GM21528 (cell line): Measurements from ENCODE around the gene PIANP.
"Not testable (repeated sequence)": the region's sequence is repeated elsewhere in the genome, so short reads cannot be mapped to it uniquely, and the experiment has no call there.

Experiments used
- ATAC-seq: cut with Tn5 transposase; IDR thresholded peaks from one replicate; pipeline ENCODE4 v1.9.1; 2021; ENCODE audit warnings: mild to moderate bottlenecking, moderate library complexity; ENCODE audit not compliant: unreplicated experiment, low FRiP score

PIANP gene

DNA sequence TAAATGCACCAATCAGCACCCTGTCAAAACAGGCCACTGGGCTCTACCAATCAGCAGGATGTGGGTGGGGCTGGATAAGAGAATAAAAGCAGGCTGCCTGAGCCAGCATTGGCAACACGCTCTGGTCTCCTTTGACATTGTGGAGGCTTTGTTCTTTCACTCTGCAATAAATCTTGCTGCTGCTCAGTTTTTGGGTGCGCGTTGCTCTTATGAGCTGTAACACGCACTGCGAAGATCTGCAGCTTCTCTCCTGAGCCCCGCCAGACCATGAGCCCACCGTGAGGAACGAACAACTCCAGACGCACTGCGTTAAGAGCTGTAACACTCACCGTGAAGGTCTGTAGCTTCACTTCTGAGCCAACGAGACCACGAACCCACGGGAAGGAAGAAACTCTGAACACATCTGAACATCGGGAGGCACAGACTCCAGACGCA is 8.4 kb upstream of the PIANP start:
- no peak for ATAC-seq

DNA sequence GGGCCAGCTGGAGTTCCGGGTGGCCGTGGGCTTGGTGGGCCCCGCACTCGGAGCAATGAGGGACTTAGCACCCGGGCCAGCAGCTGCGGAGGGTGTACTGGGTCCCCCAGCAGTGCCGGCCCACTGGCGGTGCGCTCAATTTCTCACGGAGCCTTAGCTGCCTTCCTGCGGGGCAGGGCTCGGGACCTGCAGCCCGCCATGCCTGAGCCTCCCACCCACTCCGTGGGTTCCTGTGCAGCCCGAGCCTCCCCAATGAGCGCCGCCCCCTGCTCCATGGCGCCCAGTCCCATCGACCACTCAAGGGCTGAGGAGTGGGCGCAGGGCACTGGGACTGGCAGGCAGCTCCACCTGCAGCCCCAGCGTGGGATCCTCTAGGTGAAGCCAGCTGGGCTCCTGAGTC is 7.7 kb upstream of the PIANP start:
- ATAC-seq = not testable (repeated sequence)

DNA sequence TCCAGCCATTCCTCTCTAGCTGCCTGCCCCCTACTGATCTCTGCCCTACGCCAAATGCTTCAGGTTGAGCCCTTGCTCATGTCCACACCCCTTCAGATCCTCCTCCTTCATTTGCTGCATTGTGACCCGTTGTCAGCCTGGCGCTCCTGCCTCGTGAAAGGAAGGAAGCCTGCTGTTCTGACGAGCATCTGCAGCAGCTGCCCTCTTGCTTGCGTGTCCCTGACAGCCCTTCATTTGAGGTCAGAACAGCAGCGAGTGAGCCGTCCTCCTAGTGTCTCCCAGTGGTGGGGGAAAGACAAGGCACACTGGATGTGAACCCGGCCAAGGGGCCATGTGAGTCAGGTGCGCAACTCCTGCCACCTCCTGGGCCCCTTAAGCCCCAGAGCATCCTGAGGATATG is 3.0 kb upstream of the PIANP start:
- no peak for ATAC-seq

DNA sequence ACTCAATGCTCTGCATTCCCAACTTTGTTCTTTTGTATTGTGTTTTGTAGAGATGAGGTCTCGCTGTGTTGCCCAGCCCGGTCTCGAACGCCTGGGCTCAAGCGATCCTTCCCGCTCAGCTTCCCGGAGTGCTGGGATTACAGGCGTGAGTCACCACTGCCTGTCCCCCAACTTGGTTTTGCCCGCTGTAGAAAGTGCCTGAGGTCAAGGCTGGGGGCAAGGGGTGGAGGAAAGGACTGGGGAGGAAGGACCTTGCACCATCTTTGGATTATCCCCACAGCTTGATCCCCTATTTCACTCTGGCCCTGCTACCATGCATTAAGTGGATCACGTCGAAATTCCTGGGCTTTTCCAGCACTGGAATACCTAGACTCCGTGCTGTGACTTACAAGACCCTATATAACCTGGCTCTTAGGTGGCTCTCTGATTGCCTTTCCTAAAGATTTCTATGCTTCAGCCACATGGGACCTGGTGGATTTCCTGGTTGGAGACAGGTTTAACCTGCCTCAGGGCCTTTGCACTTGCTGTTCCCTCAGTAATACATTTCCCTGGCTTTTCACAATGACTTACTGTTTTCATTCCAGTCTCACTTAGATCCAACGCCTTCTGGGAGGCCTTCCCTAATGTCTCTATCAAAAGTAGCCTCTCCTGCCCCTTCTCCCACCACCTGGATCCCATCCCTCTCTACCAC is 608 bp upstream of the PIANP start:
- ATAC-seq = no peak

DNA sequence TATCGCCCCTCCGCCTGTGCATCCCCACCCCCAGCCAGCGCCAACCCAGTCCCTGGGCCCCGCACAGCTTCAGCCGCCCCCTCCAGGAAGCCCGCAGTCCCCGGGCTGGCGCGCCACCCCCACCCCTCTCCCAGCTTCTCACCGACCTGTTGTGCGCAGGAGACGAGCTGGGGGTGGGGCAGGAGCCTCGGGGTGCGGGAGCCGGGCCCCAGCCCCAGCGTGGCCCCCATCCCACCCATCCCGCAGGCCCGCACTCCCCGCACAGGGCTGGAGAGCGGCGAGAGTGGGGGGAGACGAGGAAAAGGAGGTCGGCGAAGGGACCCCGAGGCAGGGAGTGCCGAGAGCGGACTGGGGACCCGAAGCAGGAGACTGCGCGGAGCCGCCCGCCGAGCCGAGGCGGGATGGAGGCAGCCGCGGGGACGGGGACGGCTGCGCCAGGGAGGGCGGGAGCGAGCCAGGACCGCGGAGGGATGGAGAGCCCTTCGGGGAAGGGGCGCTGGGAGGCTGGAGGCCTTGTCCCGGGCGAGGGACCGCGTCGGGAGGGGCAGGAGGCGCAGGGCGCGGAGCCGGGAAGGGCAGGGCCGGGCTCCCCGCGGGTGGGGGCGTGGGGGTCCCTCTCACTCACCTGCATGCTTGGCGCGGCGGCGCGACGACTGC is 498 bp downstream of the PIANP start:
- ATAC-seq = no peak

DNA sequence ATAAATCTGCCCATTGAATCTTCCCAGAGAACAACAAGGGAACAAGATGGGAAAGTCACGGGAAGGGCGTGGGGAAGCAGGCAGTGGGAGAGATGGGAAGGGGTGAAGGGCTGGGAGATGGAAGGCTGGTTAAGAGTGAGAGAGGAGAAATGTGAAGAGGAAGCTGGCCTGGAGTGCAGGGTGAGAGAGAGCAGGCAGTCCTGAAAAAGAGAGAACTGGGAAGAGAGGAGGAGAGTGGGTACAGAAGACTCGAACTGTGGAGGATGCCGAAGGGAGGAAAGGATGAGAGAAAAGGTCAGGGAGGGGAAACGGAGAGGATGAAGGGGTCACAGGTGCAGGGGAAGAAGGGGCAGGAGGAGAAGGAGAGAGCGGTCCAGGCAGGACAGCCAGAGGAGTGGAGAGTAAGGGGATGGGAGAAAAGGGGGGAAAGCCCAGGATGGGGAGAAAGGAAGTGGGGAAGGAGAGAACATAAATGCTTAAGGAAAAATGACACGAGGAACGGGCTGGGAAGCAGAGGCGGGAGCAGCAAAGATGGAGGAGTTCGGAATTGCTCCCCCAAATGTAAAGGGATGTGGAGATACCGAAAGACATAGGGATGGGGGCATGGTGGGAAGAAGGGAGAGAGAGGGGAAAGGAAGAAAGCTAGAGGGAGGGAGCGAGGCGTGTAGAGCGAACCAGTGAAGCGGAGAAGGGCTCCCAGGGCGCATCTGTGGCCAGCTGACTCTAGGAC is 1.2 kb downstream of the PIANP start:
- no peak for ATAC-seq

DNA sequence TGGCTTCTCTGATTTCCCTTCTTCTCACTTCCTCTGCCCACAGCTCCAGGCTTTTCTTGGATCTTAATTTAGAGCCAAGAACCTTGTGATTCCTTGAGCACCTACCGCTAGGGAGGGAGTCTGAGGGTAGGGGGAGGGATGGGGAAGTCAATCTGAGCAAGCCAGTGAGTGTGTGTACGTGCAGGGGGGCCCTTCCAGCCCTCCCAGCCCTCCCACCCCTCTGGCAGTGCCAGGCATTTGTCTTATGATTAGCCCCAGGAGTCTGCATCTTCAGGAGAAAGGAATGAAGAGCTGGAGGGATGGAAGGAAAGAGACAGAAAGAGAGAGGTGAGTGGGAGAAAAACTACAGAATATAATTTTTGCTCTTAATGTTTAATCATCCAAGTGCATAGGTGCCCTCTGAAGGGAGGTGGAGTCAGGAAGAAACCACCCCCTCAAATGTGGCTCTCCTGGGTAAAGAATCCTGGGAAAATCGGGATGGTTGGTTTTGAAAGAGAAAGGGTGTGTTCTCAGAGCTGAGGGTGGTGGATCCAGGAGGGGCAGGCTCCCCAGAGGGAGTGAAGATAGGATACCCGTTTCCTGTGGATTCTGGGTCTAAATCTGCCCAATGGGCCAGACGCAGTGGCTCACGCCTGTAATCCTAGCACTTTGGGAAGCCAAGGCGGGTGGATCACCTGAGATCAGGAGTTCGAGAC is 2.1 kb downstream of the PIANP start:
- ATAC-seq = no peak

DNA sequence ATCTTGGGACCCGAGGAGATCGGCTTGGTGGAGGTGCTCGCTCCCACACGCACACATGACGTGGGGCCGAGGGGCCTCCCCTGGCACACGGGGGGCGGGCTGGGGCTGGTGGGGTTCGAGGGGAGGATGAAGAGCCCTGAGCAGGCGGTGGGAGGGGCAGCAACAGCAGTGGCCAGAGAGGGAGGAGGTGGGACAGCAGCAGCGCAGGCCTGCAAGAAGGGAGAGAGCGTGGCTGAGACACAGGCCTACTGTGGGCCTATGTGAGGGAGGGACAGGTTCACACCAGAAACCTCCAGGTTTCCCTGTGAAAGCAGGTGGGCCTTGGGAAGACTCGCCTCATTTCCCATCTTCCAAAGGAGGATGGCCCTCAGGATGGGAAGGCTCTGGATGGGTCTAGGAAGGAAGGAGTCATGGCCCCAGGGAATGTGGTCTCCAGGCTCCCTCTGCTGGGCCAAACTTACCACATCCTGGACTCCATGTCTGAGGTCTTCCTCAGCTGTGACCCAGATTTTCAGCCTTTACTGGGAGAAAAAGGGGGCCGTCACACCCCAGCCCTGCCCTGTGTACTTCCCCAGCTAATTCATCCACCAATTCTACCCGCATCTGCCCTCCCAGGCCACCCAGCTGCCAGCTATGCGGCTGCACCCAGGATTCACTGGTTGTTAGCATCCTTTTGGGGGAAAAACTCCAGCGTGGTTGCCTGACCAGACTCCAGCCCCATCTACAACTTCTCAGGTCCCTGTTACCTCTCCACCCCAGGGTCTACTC is 2.8 kb downstream of the PIANP start:
- no peak for ATAC-seq

DNA sequence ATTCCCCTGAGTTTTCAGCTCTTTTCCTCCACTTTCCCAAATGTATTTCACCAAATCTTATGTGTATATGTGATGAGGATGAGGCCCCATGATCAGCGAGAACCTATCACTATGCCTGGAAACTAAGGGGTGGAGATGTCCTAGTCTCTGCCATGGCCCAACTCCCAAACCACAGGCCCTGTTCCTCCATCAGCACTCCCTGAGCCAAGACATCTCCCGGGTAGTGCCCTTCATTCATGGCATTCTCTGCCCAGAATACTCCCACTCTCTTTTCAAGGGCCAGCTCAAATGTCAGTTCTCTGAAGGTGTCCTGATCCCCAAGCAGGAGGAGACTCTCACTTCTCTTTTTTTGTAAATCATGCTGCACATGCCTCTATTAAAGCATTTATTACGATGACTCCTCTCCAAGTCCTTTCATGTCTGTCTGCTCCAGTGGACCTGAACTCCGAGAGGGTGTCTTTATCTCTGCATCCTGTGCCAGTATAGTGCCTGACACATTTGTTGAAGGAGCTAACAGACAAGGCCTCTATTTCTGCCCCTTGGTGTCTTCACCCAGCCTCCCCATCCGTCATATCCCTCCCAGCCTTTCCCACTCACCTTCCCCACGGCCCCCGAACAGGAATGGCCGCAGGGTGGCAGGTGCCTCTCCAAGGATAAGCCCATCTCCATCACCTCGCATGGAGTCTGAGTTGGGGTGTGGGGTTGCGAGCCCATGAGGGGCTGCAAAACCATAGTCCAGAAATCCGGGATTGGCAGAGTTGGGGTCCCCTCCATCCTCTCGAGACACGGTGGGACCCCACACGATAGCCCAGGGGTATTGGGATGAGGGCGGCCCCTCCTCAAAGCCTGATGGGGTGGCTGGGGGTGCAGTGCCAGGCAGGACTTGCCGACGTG is 3.7 kb downstream of the PIANP start:
- ATAC-seq = no peak

DNA sequence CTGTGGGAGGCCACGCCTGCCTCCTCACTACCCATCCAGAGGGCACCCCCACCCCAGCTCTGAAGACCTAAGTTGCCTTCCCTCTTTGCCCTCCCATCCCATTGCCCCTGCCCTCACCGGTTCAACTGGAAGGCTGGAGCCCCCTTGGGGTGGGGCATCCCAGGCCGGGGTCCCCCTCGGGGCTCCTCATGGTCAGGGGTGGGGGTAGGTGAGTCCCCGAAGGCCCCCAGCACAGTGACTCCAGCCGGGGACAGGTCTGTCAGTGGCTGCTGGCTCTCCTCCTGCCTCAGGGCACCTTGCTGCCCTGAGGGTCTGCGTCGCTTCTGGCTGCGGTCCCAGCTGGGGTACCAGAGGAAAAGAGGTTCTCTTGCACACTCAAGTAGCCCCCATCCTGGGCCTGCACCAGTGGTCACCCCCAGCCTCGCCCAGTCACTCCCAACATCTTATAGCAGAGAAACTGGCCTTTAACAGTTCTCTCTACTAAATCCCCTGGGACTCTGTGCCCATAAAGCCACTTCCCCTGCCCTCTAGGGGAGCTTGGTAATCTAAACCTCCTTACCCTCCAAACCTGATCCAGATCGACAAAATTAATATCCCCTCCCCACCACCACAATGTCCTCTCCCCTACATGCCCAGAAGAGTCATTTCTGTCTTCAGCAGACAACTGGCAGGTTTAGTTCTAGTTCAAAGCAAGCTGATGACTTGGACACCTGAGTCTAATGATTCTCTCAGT is 5.1 kb downstream of the PIANP start:
- ATAC-seq = no peak

DNA sequence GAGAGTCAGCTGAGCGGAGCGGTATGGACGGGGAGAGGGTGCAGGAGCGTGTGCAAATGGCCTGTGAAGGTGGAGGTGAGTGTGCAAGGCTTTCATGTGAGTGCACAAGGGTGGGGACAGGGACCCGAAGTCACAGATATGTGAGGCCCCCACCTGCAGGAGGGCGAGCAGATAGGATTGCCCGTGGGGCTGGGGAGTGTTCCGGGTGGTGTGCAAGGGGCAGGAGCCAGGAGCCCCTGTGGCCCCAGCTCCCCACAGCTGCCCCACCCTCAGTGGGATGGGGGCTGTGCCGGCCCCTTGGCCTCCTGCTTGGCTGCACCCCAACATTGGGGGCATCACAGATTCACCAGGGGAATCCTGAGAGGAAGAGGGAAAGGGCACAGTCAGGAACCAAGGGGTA is 5.9 kb downstream of the PIANP start:
- no peak for ATAC-seq

DNA sequence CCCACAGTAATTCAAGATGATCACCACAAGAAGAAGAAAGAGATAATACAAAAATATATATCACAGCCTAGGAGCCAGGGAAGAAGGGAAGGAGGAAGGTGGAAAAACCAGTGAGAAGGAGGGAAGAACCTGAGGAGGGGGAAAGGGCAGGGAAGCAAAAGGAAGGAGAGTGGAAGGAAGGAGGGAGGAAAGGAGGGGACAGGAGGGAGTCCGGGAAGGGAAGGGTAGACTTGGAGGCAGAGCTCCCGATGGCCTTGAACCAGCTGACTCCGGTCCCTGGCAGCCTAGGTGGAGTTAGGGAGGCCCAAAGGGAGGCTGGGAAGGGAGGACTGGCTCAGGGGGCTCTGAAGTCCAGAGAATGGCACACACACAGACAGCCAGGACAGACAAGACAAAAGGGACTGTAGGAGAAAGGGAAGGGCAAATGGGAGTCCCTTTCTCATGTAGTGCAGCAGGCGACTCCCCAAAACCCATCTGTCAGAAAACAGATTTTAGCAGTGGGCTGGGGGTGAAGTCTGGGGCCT is 6.7 kb downstream of the PIANP start:
- no peak for ATAC-seq

DNA sequence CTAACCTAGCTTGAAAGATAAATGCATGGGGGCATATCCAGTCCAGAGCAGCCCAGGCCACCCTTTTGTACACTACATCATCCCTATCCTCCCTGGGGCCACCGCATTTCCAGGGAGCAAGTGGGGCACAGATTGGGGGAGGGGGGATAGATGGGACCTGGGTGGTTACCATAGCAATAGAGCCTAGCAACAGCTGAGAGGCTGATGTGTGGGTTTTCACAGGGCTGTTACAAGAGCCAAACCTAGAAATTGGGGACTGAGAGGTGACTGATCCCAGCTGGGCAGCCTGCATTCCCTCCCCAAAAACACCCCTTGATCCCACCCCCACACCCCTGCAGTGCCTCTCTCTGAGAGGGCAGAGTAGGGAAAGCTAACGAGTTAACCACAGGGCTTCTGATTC is 7.7 kb downstream of the PIANP start:
- ATAC-seq = no peak

DNA sequence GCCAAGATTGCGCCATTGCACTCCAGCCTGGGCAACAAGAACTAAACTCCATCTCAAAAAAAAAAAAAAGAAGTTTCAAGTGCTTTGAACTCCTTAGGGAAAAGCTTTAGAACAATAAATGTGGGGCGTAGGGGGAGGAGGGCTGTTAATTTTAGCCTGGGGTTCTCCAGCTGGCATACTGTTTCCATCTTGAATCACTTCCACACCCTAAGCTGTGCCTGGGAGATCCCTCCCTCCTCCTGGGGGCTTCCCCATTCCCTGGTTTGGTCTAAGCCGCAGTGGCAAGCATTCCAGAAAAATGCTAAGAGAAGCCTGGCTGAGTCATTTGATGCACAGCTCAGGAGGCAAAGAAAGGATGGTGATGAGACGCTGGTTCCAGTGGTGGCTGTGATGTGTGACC is 9.1 kb downstream of the PIANP start:
- ATAC-seq = no peak

DNA sequence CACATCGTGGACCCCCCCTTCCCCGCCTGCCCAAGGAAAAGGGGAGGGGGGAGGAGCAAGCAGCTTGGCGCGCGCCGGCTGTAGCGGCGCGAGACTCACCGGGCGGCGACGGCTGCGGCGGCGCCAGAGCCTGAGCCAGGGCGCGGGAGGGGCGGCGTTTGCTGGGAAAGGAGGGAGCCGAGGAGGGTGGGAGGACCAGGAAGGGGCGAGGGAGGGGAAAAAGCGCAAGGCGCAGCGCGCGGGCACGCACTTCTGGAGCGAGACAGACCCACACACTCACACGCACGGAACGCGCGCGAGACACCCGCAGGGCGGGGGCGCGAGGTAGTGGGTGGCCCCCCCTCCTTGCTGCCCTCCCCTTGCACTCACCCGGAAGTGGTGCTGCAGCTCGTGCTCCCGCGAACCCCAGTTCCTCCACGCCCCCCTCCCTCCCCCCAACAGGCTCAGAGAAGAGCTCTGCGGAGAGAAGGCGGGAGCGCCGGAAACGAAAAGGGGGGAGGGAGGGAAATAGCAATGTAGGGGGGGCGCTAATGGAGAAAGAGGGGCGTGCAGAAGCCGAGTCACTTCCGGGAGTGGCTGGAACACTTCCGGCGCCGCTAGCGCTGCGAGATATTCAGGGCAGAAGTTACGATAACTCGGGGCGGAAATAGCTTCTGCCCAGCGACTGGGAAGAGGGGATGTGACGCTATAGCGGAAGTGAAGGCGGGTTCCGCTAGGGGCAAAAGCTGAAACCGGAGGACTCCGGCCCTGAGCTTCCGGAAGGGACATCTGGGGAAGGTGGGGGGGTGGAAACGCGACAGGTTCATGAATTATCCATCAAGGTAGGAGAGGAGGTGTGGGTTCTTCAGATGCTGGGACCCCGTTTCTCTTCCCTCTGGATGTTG is 11.4 kb downstream of the PIANP start, which contains the start of gene ZNF384:
TSS of gene ZNF384 (minus strand) at position 377 of the 884 bp plus-strand sequence. CDS start 9,855 bp downstream, outside the sequence.
- ATAC-seq = peak; percentile 81

DNA sequence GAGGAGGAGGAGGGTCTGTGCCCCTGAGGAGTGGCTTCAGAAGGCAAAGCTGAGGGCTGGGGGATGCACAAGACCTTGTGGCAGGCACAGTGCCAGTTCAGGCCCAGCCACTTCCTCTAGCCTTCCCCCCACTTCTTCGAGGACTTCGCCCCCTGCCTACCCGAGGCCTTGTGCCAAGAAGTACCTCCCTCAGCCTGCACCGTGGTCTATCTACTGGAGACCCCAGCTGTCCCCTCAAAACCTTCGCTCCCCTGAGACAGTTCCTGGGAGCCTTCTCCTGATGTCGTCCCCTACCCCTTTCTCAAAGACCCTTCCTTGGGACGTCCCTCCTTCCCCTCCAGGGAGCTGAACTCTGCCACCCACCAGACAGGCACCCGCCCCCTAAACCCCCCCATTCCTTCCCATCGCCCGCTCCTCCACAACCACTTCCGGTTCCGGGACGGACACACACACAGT is 12.0 kb downstream of the PIANP start:
- no peak for ATAC-seq

DNA sequence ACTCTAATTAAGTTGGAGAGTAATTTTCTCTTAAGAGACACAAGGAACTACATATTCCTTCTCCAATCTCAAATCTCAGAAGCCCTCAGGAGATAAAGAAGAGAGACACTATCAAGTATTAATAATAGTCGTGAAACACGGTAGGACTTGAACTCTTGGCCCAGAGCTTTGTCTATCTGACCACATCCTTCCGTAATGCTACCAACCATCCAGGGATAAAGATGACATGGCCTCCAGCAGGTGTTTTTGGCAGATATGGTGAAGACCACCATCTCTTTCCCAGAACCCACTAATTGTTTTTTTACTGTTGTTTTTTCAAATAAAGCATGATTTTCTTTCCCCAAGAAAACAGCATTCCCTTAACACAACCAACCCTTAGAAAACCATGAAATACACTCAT is 14.8 kb downstream of the PIANP start:
- ATAC-seq = no peak
